Loucy (cell line): ENCODE data around the gene TET1.
"Not testable (repeated sequence)": the region's sequence is repeated elsewhere in the genome, so short reads cannot be mapped to it uniquely, and the experiment has no call there.

Experiments
- H2AFZ ChIP-seq: fragments of 200-600 bp; sonication (generic); 2 replicates; pipeline ENCODE4 v1.6.0; 2016; ENCODE audit warnings: antibody characterized with exemption, mild to moderate bottlenecking, low read length, moderate library complexity
- H3F3A ChIP-seq: fragments of 200-600 bp; 2 replicates; pipeline ENCODE4 v1.6.0; 2016; ENCODE audit warnings: antibody characterized with exemption, low read depth, mild to moderate bottlenecking
- H3K27me3 ChIP-seq: fragments of 200-600 bp; sonication (generic); 2 replicates; pipeline ENCODE4 v1.6.1; 2014; ENCODE audit warnings: low read length, mild to moderate bottlenecking; ENCODE audit not compliant: insufficient read depth, poor library complexity, severe bottlenecking
- H3K36me3 ChIP-seq: fragments of 200-600 bp; sonication (generic); 2 replicates; pipeline ENCODE4 v1.6.1; 2016; ENCODE audit warnings: low read length; ENCODE audit not compliant: insufficient read depth
- H3K4me1 ChIP-seq: fragments of 200-600 bp; sonication (generic); 2 replicates; pipeline ENCODE4 v1.5.1; 2014; ENCODE audit warnings: low read length, mild to moderate bottlenecking; ENCODE audit not compliant: insufficient read depth, poor library complexity, severe bottlenecking
- H3K4me2 ChIP-seq: fragments of 200-600 bp; sonication (generic); 2 replicates; pipeline ENCODE4 v1.6.0; 2014; ENCODE audit warnings: antibody characterized with exemption, low read length, low read depth, mild to moderate bottlenecking; ENCODE audit not compliant: poor library complexity, severe bottlenecking
- H3K4me3 ChIP-seq: fragments of 200-600 bp; sonication (generic); 2 replicates; pipeline ENCODE4 v1.5.1; 2014; ENCODE audit warnings: low read length, mild to moderate bottlenecking, mixed read lengths; ENCODE audit not compliant: poor library complexity, severe bottlenecking
- H3K79me2 ChIP-seq: fragments of 200-600 bp; sonication (generic); 2 replicates; pipeline ENCODE4 v1.6.1; 2014; ENCODE audit warnings: low read length; ENCODE audit not compliant: insufficient read depth
- H3K9ac ChIP-seq: fragments of 200-600 bp; sonication (generic); 2 replicates; pipeline ENCODE4 v1.6.0; 2014; ENCODE audit warnings: mild to moderate bottlenecking, low read depth, low read length, moderate library complexity; ENCODE audit not compliant: poor library complexity, severe bottlenecking
- H3K9me2 ChIP-seq: fragments of 200-600 bp; sonication (generic); replicated peaks from 2 replicates; pipeline ENCODE4 v1.6.1; 2016; ENCODE audit warnings: low read depth, low read length, mixed read lengths
- H3K9me3 ChIP-seq: fragments of 200-600 bp; sonication (generic); 2 replicates; pipeline ENCODE4 v1.6.1; 2014; ENCODE audit warnings: mild to moderate bottlenecking, antibody characterized with exemption, low read length, low read depth; ENCODE audit not compliant: insufficient read depth
- H4K20me1 ChIP-seq: fragments of 200-600 bp; sonication (generic); 2 replicates; pipeline ENCODE4 v1.6.0; 2014; ENCODE audit warnings: antibody characterized with exemption, low read length, mild to moderate bottlenecking; ENCODE audit not compliant: insufficient read depth, poor library complexity, severe bottlenecking
- EZH2phosphoT487 ChIP-seq: fragments of 200-600 bp; IDR thresholded peaks from 2 replicates; pipeline ENCODE4 v1.6.1; 2018; ENCODE audit warnings: antibody characterized with exemption, mild to moderate bottlenecking, moderate library complexity, borderline replicate concordance
- TF ChIP-seq, protein P1 (sequence below): fragments of 200-600 bp; sonication (generic); conservative IDR thresholded peaks from 2 replicates; pipeline ENCODE4 v1.5.1; 2014; ENCODE audit warnings: mild to moderate bottlenecking, antibody characterized with exemption, low read length

The TET1 gene

DNA sequence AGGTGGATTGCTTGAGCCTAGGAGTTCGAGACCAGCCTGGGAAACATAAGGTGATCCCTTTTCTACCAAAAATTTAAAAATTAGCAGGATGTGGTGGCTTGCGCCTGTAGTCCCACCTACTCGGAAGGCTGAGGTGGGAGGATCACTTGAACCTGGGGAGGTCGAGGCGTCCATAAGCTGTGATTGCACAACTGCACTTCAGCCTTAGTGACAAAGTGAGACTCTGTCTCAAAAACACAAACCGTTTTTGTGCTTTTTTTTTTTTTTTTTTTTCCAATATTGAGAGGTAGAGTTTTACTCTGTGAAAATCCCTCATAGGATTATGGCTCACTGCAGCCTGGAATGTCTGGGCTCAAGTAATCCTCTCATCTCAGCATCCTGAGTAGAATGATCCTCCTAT is 175.0 kb downstream of the TET1 start:
- TF ChIP-seq, protein P1, sequence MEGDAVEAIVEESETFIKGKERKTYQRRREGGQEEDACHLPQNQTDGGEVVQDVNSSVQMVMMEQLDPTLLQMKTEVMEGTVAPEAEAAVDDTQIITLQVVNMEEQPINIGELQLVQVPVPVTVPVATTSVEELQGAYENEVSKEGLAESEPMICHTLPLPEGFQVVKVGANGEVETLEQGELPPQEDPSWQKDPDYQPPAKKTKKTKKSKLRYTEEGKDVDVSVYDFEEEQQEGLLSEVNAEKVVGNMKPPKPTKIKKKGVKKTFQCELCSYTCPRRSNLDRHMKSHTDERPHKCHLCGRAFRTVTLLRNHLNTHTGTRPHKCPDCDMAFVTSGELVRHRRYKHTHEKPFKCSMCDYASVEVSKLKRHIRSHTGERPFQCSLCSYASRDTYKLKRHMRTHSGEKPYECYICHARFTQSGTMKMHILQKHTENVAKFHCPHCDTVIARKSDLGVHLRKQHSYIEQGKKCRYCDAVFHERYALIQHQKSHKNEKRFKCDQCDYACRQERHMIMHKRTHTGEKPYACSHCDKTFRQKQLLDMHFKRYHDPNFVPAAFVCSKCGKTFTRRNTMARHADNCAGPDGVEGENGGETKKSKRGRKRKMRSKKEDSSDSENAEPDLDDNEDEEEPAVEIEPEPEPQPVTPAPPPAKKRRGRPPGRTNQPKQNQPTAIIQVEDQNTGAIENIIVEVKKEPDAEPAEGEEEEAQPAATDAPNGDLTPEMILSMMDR = no peak
- TF ChIP-seq EZH2phosphoT487 = no peak
- Histone ChIP-seq H3K36me3 (peaks cover 84% of the 10 kb centered on the region), H3K27me3 (no peaks in the 10 kb centered on the region), H2AFZ (no peak overlapping the region), H3K9ac (no peak overlapping the region), H3K4me2 (no peak overlapping the region), H4K20me1 (peaks cover 45% of the 10 kb centered on the region), H3K79me2 (peaks cover 50% of the 10 kb centered on the region), H3K4me1 (no peaks in the 10 kb centered on the region), H3F3A (0 out of 2 replicates have a peak, but pooled peaks cover 4% of the 10 kb centered on the region), H3K9me2 (no peaks in the 10 kb centered on the region), H3K9me3 (no peaks in the 10 kb centered on the region), H3K4me3 (no peak overlapping the region)

DNA sequence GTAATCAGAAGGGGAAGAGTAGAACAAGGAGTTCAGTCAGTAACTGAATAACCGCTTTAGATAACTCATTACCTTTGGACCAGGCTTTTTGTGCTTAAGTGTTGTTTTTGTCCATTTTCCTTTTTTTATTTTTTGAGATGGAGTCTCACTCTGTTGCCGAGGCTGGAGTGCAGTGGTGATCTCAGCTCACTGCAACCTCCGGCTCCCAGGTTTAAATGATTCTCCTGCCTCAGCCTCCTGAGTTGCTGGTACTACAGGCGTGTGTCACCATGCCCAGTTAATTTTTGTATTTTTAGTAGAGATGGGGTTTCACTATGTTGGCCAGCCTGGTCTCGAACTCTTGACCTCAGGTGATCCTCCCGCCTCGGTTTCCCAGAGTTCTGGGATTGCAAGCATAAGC is 175.6 kb downstream of the TET1 start:
- not testable (repeated sequence) for H3K4me2 ChIP-seq
- Histone ChIP-seq H3K79me2 (peaks cover 45% of the 10 kb centered on the region), H3K36me3 (peaks cover 85% of the 10 kb centered on the region)

DNA sequence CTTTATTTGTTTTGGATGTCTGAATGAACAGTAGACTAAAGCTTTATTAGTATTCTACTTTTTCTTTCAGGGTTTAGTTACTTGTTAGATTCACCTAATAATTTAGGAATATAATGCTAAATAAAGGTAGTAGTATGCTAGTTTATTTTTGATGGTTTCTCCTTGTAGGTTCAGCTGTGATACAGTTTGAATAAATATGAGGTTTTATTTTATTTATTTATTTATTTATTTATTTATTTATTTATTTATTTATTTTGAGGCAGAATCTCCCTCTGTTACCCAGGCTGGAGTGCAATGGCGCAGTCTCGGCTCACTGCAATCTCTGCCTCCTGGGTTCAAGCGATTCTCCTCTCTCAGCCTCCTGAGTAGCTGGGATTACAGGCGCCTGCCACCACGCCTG is 180.5 kb downstream of the TET1 start:
- H3K27me3 ChIP-seq, H3K4me2 ChIP-seq, H3K9me2 ChIP-seq, H3K4me3 ChIP-seq, H3K4me1 ChIP-seq, H3K9me3 ChIP-seq, H2AFZ ChIP-seq, H3F3A ChIP-seq, H3K9ac ChIP-seq, H3K79me2 ChIP-seq: not testable (repeated sequence)
- H4K20me1 ChIP-seq = peaks cover 16% of the 10 kb centered on the region
- peaks cover 90% of the 10 kb centered on the region for H3K36me3 ChIP-seq

More for the DNA sequence above, 175.6 kb downstream of the TET1 start:
- H3K9ac ChIP-seq, H2AFZ ChIP-seq, H3F3A ChIP-seq, H3K9me2 ChIP-seq, H3K4me1 ChIP-seq, H3K27me3 ChIP-seq, H3K9me3 ChIP-seq, H3K4me3 ChIP-seq: not testable (repeated sequence)
- peaks cover 47% of the 10 kb centered on the region for H4K20me1 ChIP-seq

DNA sequence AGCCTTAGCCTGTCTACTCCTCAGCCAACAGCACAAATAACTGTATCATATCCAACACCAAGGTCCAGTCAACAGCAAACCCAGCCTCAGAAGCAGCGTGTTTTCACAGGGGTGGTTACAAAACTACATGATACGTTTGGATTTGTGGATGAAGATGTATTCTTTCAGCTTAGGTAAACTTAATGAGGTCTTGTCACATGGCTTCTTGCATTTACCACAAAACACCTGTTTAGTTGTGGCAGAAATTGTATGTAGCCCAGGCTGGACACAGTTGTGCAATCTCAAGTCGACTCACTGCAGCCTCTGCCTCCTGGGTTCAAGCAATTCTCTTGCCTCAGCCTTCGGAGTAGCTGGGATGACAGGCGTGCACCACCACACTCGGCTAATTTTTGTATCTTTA is 182.3 kb downstream of the TET1 start:
- TF ChIP-seq, protein P1 = no peak
- TF ChIP-seq EZH2phosphoT487 = no peak
- Histone ChIP-seq H3F3A (0 out of 2 replicates have a peak, but pooled peaks cover 4% of the 10 kb centered on the region), H3K27me3 (no peaks in the 10 kb centered on the region), H3K9ac (no peak overlapping the region), H3K36me3 (peaks cover 82% of the 10 kb centered on the region), H2AFZ (no peak overlapping the region), H3K79me2 (no peaks in the 10 kb centered on the region), H4K20me1 (peaks cover 6% of the 10 kb centered on the region), H3K4me3 (no peak overlapping the region), H3K4me1 (no peaks in the 10 kb centered on the region), H3K9me2 (no peaks in the 10 kb centered on the region), H3K9me3 (no peaks in the 10 kb centered on the region), H3K4me2 (no peak overlapping the region)
